Measurements from ENCODE around the gene CACNG4. TPM values are rescaled to one million over a fixed set of nuclear protein-coding genes. Genes with fewer than 3 reads are reported as not detected.

Gene CACNG4
- polyA plus RNA-seq, 1 donor from 2014 or later: 32.9 TPM

GRCh38 chr17:66968916-66969315 lies 4.4 kb downstream of the CACNG4 start:
- no peaks in the 10 kb centered on the region for H3F3A ChIP-seq (ENCODE audit: insufficient read depth, low read length, poor library complexity, severe bottlenecking)
- peaks cover 60% of the 10 kb centered on the region for H3K79me2 ChIP-seq (replicated peaks; ENCODE audit: insufficient read depth, low read length)
- no peak overlapping the region for H3K4me3 ChIP-seq (ENCODE audit: low read length)
- no peaks in the 10 kb centered on the region for H3K9me3 ChIP-seq (ENCODE audit: low read length)
- no peaks in the 10 kb centered on the region for H3K27me3 ChIP-seq (ENCODE audit: insufficient read depth, low read depth, low read length)
- H2AFZ ChIP-seq (ENCODE audit: low read depth, low read length): no peak overlapping the region
- no peak overlapping the region for H3K27ac ChIP-seq (ENCODE audit: low read length)
- peaks cover 14% of the 10 kb centered on the region for H4K20me1 ChIP-seq (ENCODE audit: insufficient read depth)
- no peak overlapping the region for H3K4me2 ChIP-seq (ENCODE audit: low read length)
- no peak overlapping the region for H3K9ac ChIP-seq (ENCODE audit: low read length)
- peaks cover 5% of the 10 kb centered on the region for H3K36me3 ChIP-seq (ENCODE audit: insufficient read depth, low read length)
- H3K9me2 ChIP-seq (ENCODE audit: insufficient read depth, low read length): no peaks in the 10 kb centered on the region
- TF ChIP-seq MXI1 (conservative IDR thresholded peaks at IDR 0.05; ENCODE audit: poor library complexity, severe bottlenecking) (no peak), EP300 (conservative IDR thresholded peaks at IDR 0.05; ENCODE audit: poor library complexity, severe bottlenecking) (no peak), EZH2 (IDR thresholded peaks at IDR 0.05; ENCODE audit: borderline replicate concordance, insufficient read depth, low read length, poor library complexity, severe bottlenecking) (no peak), REST (IDR thresholded peaks at IDR 0.05; ENCODE audit: borderline replicate concordance) (no peak), CTCF (IDR thresholded peaks at IDR 0.05; ENCODE audit: poor library complexity, severe bottlenecking) (no peak), POLR2AphosphoS5 (IDR thresholded peaks at IDR 0.05) (no peak), RAD21 (conservative IDR thresholded peaks at IDR 0.05) (no peak), TAF1 (IDR thresholded peaks at IDR 0.05; ENCODE audit: low read depth) (no peak), SMC3 (conservative IDR thresholded peaks at IDR 0.05; ENCODE audit: poor library complexity) (no peak)

GRCh38 chr17:66970140-66970539 lies 5.6 kb downstream of the CACNG4 start:
- Histone ChIP-seq H3K9me3 (ENCODE audit: low read length) (no peaks in the 10 kb centered on the region), H3K9ac (ENCODE audit: low read length) (no peak overlapping the region), H3F3A (ENCODE audit: insufficient read depth, low read length, poor library complexity, severe bottlenecking) (no peaks in the 10 kb centered on the region), H3K4me3 (ENCODE audit: low read length) (no peak overlapping the region), H3K9me2 (ENCODE audit: insufficient read depth, low read length) (no peaks in the 10 kb centered on the region), H3K27ac (ENCODE audit: low read length) (no peak overlapping the region), H4K20me1 (ENCODE audit: insufficient read depth) (peaks cover 14% of the 10 kb centered on the region), H2AFZ (ENCODE audit: low read depth, low read length) (no peak overlapping the region), H3K79me2 (replicated peaks; ENCODE audit: insufficient read depth, low read length) (peaks cover 62% of the 10 kb centered on the region), H3K4me2 (ENCODE audit: low read length) (no peak overlapping the region), H3K27me3 (ENCODE audit: insufficient read depth, low read depth, low read length) (no peaks in the 10 kb centered on the region), H3K36me3 (ENCODE audit: insufficient read depth, low read length) (peaks cover 5% of the 10 kb centered on the region)
- TF ChIP-seq SMC3 (conservative IDR thresholded peaks at IDR 0.05; ENCODE audit: poor library complexity) (no peak), MXI1 (conservative IDR thresholded peaks at IDR 0.05; ENCODE audit: poor library complexity, severe bottlenecking) (no peak), EP300 (conservative IDR thresholded peaks at IDR 0.05; ENCODE audit: poor library complexity, severe bottlenecking) (no peak), REST (IDR thresholded peaks at IDR 0.05; ENCODE audit: borderline replicate concordance) (no peak), EZH2 (IDR thresholded peaks at IDR 0.05; ENCODE audit: borderline replicate concordance, insufficient read depth, low read length, poor library complexity, severe bottlenecking) (no peak), POLR2AphosphoS5 (IDR thresholded peaks at IDR 0.05) (no peak), TAF1 (IDR thresholded peaks at IDR 0.05; ENCODE audit: low read depth) (no peak), RAD21 (conservative IDR thresholded peaks at IDR 0.05) (no peak), CTCF (IDR thresholded peaks at IDR 0.05; ENCODE audit: poor library complexity, severe bottlenecking) (no peak)

Measured in neural cell (in vitro differentiated cells).